ENCODE data around the gene PIP5K1B. TPM values are rescaled to one million over a fixed set of nuclear protein-coding genes. Genes with fewer than 3 reads are reported as not detected.
A peak's percentile ranks its signal among the peaks of the same experiment; 100 is the strongest.
"Not testable (repeated sequence)": the region's sequence is repeated elsewhere in the genome, so short reads cannot be mapped to it uniquely, and the experiment has no call there.

The PIP5K1B gene
- total RNA-seq, 2 donors from 2014 or later, result 3.9 to 7.1 TPM

- H3K36me3 ChIP-seq, result no peaks in the 10 kb centered on the region
- peaks cover 8 to 24% of the 10 kb centered on the region in 2 donors for H3K4me1 ChIP-seq (ENCODE audit: control insufficient read depth in 1 of 2, low read depth in 2 of 2)
- H3K27ac ChIP-seq, result peak overlapping the region in 1 of 2 donors; percentile 48
- no peaks in the 10 kb centered on the region for H3K9me3 ChIP-seq
- H3K27me3 ChIP-seq (replicated peaks; ENCODE audit: insufficient read depth), result no peaks in the 10 kb centered on the region
- H3K4me3 ChIP-seq, result peak overlapping the region; percentile 38
- DNase-seq (ENCODE audit: low spot score), result peak; percentile 38
- peak; percentile 90 for ATAC-seq (ENCODE audit: insufficient number of reproducible peaks, low FRiP score, low read depth)
- no peak for TF ChIP-seq CTCF (IDR thresholded peaks at IDR 0.05)
These were observed 15.0 kb upstream of the PIP5K1B start for GRCh38 chr9:68690088-68690487.

GRCh38 chr9:68692519-68692918 is 12.5 kb upstream of the PIP5K1B start:
- H3K36me3 ChIP-seq, result no peaks in the 10 kb centered on the region
- no peaks in the 10 kb centered on the region for H3K27me3 ChIP-seq (replicated peaks; ENCODE audit: insufficient read depth)
- no peak for DNase-seq (ENCODE audit: low spot score)
- H3K4me3 ChIP-seq, result no peak overlapping the region
- ATAC-seq (ENCODE audit: insufficient number of reproducible peaks, low FRiP score, low read depth), result no peak
- no peaks in the 10 kb centered on the region for H3K9me3 ChIP-seq
- no peak overlapping the region for H3K27ac ChIP-seq
- H3K4me1 ChIP-seq (ENCODE audit: control insufficient read depth in 1 of 2, low read depth in 2 of 2), result peaks cover 8 to 24% of the 10 kb centered on the region in 2 donors
- no peak for TF ChIP-seq CTCF (IDR thresholded peaks at IDR 0.05)

GRCh38 chr9:68694125-68694524 is 10.9 kb upstream of the PIP5K1B start:
- no peak for TF ChIP-seq CTCF (IDR thresholded peaks at IDR 0.05)
- no peak overlapping the region for H3K27ac ChIP-seq
- ATAC-seq (ENCODE audit: insufficient number of reproducible peaks, low FRiP score, low read depth), result no peak
- peaks cover 8 to 23% of the 10 kb centered on the region in 2 donors for H3K4me1 ChIP-seq (ENCODE audit: control insufficient read depth in 1 of 2, low read depth in 2 of 2)
- no peaks in the 10 kb centered on the region for H3K9me3 ChIP-seq
- no peaks in the 10 kb centered on the region for H3K36me3 ChIP-seq
- no peak for DNase-seq (ENCODE audit: low spot score)
- H3K27me3 ChIP-seq (replicated peaks; ENCODE audit: insufficient read depth), result no peaks in the 10 kb centered on the region
- no peak overlapping the region for H3K4me3 ChIP-seq

DNA sequence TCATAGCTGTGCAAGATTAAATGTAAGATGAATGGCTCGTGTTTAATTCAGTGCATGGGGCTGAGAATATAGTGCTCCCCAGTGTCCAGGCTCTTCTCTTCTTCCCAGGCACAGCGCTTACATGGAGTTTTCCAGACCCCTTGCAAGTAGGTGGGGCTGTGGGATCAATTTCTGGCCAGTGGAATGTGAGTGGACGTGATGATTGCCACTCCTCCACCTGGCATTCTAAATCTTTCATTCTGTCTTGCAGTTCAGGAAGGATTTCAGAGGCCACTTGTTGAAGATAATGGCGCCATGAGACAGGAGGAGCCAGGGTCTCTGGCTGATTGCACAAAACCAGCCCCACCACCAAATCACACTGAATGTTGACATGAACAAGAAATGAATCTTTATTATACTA is 7.2 kb upstream of the PIP5K1B start:
- no peaks in the 10 kb centered on the region for H3K27me3 ChIP-seq (replicated peaks; ENCODE audit: insufficient read depth)
- H3K4me3 ChIP-seq, result no peak overlapping the region
- H3K4me1 ChIP-seq (ENCODE audit: control insufficient read depth in 1 of 2, low read depth in 2 of 2), result no peaks in the 10 kb centered on the region
- no peak for TF ChIP-seq CTCF (IDR thresholded peaks at IDR 0.05)
- ATAC-seq (ENCODE audit: insufficient number of reproducible peaks, low FRiP score, low read depth) (no peak), DNase-seq (ENCODE audit: low spot score) (no peak)
- no peak overlapping the region for H3K27ac ChIP-seq
- H3K9me3 ChIP-seq, result no peaks in the 10 kb centered on the region
- no peaks in the 10 kb centered on the region for H3K36me3 ChIP-seq

DNA sequence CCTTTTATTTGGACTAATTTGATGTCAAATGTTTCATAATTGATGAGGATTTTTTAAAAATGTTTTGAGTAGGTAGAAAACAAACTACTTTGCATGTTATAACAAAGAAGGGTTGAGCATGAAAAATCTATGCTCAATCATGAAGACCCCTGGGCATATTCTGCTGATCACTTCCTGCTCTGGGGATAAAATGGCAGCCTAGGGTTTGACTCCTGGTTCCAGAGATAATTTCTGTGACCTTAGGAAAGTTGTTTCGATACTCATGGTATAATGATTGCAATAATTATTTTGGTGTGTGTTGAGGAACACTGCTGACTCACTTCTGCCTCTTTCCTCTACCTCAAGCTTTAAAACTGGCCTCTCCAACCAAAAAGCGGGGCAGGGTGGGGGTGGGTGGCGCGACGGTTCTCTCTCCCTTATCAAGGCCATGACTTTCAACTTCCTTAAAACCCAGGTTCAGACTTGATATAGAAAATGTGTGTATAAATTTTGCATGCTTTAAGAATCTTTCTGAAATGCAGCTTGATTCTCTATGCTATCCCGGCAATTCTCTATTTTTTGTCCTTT is 6.0 kb upstream of the PIP5K1B start:
- ATAC-seq (ENCODE audit: insufficient number of reproducible peaks, low FRiP score, low read depth) (no peak), DNase-seq (ENCODE audit: low spot score) (no peak)
- no peak for TF ChIP-seq CTCF (IDR thresholded peaks at IDR 0.05)
- no peaks in the 10 kb centered on the region for H3K9me3 ChIP-seq
- H3K4me1 ChIP-seq (ENCODE audit: control insufficient read depth in 1 of 2, low read depth in 2 of 2), result peaks cover 0 to under 1% of the 10 kb centered on the region in 2 donors
- no peak overlapping the region for H3K27ac ChIP-seq
- H3K36me3 ChIP-seq, result no peaks in the 10 kb centered on the region
- no peaks in the 10 kb centered on the region for H3K27me3 ChIP-seq (replicated peaks; ENCODE audit: insufficient read depth)
- no peak overlapping the region for H3K4me3 ChIP-seq

DNA sequence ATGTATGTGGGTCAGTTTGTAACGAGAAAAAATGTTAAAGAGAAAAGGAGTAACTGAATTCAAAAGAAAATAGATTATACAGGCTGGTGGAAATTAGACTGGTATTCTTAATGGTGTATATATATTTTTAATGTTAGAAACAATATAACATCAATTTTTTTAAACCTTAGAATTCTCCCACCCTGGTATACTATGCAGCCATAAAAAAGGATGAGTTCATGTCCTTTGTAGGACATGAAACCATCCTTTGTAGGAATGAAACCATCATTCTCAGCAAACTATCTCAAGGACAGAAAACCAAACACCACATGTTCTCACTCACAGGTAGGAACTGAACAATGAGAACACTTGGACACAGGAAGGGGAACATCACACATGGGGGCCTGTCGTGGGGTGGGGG is 5.4 kb upstream of the PIP5K1B start:
- not testable (repeated sequence) for H3K27ac ChIP-seq; H3K9me3 ChIP-seq; DNase-seq (ENCODE audit: low spot score); ATAC-seq (ENCODE audit: insufficient number of reproducible peaks, low FRiP score, low read depth); H3K4me1 ChIP-seq (ENCODE audit: control insufficient read depth in 1 of 2, low read depth in 2 of 2); H3K27me3 ChIP-seq (replicated peaks; ENCODE audit: insufficient read depth); H3K4me3 ChIP-seq; H3K36me3 ChIP-seq
